Measurements from ENCODE around the gene TKT.
"Not testable (repeated sequence)": the region's sequence is repeated elsewhere in the genome, so short reads cannot be mapped to it uniquely, and the experiment has no call there.

TKT gene

DNA sequence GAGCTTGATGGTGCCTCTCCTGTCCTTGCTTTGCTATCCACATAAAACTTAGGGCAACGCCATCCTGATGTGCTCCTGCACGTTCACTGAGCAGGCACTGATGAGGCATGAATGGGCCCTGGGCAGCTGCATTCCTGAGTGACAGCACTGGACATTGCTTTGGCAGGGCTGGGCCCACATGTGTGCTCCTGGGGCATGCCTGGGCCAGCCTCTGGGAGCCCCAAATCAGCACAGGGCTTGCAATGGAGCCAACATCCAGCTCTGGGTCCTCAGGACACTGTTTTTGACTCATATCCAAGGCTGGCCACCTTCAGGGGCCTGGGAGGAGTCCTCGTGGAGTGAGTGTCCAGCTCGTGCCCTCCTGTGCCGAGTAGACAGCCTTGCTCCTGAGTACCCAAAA lies 5.9 kb upstream of the TKT start:
- in situ Hi-C loops (cut with MboI; ENCODE audit: low sequenced_read_pairs): no loop called here

DNA sequence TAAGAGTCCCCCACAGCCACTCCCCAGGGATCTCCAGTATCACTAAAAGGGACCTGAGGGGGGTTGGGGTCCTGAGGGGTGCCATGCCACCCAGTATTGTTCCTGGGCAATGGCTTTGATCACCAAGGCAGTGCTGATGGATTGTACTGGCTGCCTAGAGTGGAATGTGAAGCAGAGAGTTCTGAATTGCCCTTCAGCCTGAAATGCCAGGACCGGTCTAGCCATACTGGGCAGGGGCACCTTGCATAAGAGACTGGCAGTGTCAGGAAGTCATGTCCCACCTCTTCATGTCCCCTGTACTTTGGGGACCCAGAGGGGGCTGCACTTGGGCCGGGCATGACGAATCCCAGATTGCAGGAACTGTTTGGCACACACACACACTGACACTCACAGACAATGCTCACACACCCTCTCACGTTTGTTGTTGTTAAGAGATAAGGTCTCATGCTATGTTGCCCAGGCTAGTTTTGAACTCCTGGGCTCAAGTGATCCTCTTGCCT lies 4.5 kb upstream of the TKT start:
- in situ Hi-C loops (cut with MboI; ENCODE audit: low sequenced_read_pairs): no loop called here

DNA sequence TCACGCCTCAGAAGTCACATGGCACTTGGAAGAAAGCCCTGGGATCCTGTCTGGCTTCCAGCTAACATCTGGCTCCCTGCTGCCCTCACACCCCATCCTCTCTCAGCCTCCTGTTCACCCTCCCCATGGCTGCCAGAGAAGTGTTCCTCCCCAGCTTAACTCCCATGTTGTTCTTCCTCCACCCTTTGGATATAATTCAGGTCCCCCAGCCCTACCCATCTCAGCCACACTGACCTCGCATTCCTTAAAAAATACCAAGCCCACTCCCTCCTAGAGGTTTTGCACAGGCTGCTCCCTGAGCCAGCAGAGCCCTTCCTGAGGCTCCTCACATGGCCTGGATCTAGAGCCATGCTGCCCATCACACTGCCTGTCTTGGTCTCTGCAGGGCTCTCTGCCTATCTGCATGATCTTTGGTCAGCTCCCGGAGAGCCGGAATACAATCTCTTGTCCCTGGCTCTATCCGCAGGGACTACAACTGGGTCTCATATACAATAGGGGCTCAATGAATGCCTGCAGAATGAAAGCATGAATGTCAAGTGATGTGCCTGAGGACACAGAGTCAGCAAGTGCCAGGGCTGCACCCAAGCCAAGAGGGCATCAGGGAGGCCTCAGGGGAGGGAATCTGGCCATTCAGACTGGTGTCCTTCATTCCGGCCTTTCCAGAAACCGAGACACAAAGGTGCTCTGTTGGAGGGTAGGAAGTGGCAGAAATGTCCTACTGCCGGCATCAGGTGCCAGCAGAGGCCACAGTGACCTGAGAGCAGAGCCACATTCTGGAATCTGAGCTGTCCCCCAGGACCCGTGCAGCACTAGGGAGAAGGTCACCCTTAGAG lies 3.8 kb upstream of the TKT start:
- in situ Hi-C loops (cut with MboI; ENCODE audit: low sequenced_read_pairs): no loop called here

DNA sequence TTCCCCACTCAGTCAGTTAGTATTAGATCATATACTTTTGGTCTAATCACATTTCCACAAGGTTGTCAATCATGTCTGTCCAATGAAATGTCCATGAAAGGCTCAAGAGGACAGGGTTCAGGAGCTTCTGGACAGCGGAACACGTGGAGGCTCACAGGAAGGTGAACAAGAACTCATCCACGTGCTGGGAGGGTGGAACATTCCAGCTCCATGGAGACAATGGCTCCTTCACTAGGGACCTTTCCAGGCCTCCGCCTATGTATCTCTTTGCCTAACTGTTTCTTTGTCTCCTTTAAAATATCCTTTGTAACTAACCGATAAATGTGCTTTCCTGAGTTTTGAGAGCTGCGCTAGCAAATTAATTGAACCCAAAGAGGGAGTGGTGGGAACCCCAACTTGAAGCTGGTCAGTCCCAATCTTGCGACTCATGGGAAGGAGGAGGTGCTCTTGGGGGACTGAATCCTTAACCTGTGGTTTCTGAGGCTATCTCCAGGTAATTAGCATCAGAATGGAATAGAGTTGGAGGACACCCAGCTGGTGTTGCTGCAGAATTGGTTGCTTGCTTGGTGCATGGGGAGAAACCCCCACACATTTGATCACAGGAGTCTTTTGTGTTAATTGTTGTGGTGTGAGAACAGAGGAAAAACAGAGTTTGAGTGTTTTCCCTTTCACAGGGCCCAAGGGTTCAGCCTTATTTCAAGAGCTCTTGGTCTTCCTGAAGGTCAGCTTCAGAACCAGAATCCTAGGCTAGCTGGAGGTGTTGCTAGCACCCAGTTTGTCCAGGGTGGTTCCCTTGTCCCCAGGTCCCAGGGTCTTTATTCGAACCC lies 3.0 kb upstream of the TKT start:
- in situ Hi-C loops (cut with MboI; ENCODE audit: low sequenced_read_pairs): no loop called here

DNA sequence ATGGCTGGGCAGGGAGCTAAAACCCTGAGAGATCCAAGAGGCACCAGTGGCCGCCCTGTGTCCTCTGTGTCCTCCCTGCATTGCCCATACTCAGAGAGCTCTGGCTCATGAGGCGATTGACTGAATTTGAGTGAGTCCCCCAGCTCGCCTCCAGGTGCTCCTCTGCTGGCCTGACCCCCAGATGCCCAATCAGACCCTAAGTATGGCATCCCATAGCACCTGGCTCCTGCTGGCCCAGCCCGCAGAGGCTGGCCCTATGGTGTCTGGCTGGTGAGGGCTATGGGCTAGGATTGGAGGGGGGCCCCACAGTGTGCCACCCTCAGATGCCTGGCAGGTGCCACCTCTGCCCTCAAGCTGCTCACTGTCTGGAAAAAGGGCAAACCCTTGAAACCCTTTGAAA lies 1.6 kb upstream of the TKT start:
- in situ Hi-C loops (cut with MboI; ENCODE audit: low sequenced_read_pairs): no loop called here

DNA sequence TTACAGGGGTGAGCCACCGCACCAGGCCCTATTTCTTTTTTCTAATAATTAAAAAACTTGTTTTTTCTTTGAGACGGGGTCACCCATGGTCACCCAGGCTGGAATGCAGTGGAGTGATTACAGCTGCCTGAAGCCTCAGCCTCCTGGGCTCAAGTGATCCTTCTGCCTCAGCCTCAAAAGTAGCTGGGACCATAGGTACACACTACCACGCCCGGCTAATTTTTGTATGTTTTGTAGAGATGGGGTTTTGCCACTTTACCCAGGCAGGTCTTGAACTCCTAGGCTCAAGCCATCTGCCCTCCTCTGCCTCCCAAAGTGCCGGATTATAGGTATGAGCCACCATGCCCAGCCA lies 858 bp upstream of the TKT start:
- in situ Hi-C loops (cut with MboI; ENCODE audit: low sequenced_read_pairs): no loop called here

DNA sequence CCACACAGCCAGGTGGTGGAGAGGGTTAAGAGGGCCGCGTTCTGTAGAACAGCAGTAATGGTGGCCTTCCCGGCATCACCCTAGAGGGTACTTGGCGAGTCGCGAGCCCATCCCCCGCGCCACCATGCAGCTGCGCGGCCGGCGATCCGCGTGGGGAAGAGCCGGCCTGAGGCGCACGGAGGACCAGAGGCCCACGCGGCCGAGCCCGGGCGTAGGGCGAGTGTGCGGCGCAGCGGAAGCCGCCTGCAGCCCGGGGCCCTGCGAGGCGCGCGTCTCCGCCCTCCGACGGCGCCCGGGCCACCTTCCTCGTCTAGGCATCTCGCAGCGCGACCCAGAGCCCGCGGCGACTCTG lies 423 bp downstream of the TKT start:
- in situ Hi-C loops (cut with MboI; ENCODE audit: low sequenced_read_pairs): no loop called here

DNA sequence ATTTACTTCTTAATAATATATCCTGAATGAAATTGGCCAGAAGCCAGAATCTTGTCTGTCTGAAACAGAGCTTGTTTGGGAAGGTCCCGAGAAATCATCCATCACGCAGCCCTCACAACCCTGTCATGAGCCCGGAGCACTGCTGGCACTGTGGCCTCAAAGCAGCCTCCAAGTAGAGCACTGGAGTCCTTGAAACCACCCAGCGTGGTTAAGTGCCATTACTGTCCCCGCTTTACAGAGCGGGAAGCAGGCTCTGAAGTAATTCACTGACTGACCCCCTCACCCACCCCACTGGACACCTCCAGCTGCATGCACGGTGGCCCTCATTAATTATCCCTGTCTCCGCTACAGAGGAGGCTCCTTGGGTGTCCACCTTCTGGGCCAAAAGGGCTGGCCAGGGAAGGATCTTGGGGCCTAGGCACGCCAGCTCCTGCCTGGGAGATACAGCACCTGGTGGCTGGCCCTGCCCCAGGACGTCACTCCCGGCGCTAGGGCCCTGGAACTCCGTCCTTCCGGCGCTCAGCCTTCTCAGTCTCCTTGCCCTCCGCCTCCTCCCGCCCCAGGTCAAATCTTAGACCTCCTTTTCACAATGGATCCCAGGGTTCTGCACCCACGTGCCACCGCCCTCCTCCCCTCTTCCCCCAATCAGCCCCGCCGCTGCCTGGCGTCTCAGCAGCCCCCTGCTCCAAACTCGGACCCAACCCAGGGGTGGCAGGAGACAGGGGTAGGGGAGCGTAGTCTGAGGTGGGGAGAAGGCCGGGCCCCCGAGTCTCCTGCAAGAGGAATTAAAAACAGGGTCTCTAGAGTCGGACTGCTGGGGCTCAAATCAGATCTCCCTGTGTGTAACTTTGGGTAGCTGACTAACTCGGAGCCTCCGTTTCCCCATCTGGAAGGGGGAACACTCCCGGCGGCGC lies 1.1 kb downstream of the TKT start:
- in situ Hi-C loops (cut with MboI; ENCODE audit: low sequenced_read_pairs): no loop called here

DNA sequence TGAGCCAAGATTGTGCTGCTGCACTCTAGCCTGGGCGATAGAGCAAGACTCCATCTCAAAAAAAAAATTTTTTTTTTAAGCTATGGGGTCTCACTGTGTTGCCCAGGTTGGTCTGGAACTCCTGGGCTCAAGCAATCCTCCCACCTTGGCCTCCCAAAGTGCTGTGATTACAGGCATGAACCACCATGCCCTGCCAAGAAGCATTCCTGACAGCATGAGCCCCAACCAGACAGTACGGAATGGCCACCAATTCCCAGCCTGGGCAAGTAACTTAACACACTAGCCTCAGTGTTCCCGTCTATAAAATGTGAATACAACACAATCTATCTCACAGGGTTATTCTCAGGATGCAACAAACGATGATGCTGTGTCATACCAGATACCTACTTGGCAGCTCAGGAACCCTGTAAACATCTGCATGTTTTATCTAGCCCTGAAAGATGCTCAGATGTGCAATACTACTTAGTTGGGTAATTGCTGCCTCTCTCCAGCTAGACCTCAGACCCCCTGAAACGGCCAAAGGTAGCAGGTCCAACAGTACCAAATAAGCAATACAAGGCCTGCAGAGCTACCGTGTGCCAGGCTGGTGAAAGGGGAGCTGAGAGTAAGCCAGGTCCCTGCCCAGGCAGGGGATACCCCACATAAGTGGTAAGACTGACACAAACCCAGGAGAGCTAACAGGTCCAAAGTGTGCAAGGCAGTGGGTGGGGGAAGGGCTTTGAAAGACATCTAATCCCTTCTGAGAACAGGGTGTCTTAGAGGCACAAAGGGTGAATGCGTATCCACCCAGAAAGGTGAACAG lies 1.9 kb downstream of the TKT start:
- in situ Hi-C loops (cut with MboI; ENCODE audit: low sequenced_read_pairs): no loop called here

DNA sequence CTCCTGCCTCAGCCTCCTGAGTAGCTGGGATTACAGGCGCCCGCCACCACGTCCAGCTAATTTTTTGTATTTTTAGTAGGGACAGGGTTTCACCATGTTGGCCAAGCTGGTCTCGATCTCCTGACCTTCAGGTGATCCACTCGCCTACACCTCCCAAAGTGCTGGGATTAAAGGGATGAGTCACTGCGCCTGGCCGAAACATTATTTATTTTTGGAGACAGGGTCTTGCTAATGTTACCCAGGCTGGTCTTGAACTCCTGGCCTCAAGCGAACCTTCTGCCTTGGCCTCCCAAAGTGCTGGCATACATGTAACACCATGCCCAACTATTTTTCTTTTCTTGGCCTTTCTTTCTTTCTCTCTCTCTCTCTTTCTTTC lies 2.9 kb downstream of the TKT start:
- in situ Hi-C loops (cut with MboI; ENCODE audit: low sequenced_read_pairs): not testable (repeated sequence)

DNA sequence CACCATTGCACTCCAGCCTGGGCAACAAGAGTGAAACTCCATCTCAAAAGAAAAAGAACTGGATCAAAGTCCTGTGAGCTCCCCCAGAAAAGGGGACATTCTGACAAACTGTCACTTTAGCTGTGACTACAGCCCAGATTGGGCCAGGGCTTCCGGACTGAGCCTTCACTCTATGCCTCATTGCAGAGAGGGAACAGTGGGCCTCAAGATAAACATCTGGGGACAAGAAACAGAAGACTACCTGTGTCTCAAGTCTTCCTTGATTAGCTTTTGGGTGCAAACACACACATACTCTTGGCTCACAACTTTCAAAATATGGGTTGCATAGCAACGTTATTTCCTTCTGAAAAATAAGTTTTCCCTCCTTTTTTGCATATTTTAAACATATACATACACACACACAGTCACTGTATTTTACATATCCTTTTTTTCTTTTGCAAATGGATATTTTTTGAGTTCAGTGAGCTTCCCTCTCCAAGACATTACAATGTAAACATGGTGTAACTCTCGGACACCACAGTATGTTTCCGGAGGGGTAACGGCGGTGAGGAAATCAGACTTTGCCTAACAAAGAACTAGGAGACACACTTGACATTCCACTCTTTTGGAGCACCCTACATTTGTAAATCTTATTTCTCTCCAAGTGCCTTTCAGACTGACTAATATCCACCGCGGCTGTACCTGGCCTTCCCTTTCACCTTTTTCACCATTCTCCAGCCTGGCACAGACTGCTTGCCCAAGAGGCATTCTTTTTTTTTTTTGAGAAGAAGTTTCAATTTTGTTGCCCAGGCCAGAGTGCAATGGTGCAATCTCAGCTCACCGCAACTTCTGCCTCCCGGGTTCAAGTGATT lies 3.5 kb downstream of the TKT start:
- in situ Hi-C loops (cut with MboI; ENCODE audit: low sequenced_read_pairs): no loop called here

DNA sequence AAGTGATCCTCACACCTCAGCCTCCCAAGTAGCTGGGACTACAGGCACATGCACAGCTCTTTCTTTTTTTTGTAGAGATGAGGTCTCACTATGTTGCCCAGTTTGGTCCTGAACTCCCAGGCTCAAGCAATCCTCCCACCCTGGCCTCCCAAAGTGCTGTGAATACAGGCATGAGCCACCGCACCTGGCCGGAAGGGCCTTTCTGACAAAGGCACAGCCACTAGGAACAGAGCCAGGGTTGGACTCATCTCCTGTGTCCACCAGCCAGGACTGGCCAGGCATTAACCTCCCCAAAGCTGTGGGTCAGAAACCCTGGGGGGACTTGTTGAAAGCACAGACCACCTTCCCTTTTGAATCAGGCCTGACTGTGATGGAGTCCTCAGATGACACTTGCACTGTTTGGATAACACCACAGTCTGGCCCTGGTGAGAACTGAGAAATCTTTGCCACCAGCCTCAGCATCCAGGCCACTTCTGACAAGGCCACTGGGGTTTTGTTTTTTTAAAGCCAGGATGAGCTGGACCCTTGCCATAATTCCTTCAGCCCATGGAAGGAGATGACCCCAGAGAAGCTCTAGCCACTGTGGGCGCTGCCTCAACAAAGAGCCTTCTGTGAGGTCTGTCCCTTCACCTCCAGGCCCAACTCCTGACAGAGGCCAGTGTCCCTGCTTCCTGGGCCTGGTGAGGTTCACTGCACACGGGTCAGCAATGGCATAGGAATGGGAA lies 4.8 kb downstream of the TKT start:
- in situ Hi-C loops (cut with MboI; ENCODE audit: low sequenced_read_pairs): no loop called here

DNA sequence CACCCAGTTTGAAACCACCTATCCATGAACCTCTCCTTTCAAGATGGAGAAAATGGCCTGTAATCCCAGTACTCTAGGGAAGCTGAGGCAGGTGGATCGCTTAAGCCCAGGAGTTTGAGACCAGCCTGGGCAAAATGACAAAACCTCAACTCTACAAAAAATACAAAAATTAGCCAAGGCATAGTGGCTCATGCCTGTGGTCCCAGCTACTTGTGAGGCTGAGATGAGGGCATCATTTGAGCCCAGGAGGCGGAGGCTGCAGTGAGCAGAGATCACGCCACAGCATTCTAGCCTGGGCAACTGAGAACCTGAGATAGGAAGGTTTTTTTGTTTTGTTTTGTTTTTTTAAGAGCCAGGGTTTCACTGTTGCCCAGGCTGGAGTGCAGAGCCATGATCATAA lies 5.4 kb downstream of the TKT start:
- in situ Hi-C loops (cut with MboI; ENCODE audit: low sequenced_read_pairs): no loop called here

DNA sequence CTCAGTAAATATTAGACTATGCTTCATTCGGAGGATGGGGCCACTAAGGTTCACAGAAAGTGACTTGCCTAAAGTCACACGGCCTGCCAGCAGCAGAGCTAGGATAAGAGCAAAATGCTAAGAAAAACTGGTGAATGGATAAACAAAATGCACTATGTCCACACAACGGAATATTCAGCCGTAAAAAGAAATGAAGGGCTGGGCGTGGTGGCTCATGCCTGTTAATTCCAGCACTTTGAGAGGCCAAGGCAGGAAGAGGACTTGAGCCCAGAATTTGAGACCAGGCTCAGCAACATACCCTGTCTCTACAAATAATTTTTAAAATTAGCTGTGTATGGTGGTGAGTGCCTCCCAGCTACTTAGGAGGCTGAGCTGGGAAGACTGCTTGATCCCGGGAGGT lies 7.7 kb downstream of the TKT start:
- in situ Hi-C loops (cut with MboI; ENCODE audit: low sequenced_read_pairs): no loop called here

DNA sequence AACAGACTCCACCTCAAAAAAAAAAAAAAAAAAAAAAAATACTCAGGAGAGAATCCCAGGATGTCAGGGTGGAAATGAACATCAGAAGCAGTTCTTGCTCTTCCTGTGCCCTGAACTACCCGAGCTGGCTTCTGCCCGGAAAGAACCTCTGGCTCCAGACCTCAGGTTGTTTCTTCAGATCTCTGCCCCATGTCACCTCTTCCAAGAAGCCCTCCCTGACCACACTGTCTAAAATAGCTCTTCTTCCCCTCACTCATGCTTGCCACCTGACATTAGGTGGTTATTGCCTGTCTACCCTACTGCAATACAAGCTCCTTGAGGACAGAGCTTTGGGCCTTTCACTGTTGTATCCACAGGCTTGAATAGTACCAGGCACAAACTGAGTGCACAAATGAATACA lies 8.2 kb downstream of the TKT start:
- in situ Hi-C loops (cut with MboI; ENCODE audit: low sequenced_read_pairs): no loop called here

DNA sequence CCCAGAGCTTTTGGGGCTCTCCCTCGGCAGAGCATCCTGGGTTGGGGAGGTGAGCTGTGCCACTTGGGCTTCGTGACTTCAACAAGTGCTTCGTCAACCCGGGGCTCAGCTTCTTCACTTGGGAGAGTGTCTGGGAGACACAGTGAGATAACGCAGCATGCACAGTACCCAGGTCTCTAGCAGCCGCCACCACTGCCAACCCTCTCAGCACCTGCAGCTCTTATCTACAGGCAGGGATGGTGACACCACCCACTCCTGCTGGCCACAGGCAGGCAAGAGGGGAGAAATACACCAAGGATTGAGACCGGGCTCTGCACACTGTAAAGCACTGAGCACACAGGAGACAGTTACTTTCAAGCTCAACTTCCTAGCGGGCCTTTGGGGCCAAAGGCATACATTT lies 11.6 kb downstream of the TKT start:
- in situ Hi-C loops (cut with MboI; ENCODE audit: low sequenced_read_pairs): no loop called here

DNA sequence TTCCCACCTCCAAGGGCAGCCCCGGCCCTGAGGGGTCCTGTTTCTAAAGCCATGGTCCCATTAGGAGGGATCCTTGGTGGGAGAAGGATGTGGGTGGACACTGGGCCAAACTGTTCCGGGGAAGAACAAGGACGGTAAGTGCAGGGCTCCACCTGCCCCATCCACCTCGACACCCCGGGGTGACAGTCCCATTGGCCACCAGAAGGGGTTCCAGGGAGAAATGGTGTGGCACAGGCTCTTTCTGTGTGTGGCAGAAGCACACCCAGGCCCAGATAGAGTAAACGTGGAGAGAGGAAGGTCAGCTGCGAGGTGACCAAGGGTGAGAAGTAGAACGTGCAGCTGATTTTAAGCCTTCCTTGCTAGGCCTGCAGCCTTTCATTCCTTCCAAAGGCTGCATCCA lies 12.0 kb downstream of the TKT start:
- in situ Hi-C loops (cut with MboI; ENCODE audit: low sequenced_read_pairs): no loop called here

DNA sequence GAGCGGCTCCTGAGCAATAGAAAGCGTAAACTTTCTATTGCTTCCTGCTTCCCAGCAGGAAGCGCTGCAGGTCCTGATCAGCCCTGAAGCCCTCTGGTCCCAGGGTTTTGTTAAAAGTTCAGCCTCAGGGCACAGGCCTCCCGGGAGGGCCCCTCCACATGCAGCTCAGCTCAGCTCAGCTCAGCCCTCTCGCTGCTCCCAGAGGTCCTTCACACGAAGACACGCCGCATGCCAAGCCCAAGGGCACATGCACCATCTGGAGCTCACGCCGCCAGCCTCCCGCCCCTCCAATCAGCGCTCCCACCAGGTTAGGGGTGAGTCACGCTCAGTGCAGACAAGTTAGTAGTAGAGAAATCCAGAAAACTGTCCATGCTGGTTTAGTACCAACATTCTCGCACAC lies 12.7 kb downstream of the TKT start:
- in situ Hi-C loops (cut with MboI; ENCODE audit: low sequenced_read_pairs): no loop called here

DNA sequence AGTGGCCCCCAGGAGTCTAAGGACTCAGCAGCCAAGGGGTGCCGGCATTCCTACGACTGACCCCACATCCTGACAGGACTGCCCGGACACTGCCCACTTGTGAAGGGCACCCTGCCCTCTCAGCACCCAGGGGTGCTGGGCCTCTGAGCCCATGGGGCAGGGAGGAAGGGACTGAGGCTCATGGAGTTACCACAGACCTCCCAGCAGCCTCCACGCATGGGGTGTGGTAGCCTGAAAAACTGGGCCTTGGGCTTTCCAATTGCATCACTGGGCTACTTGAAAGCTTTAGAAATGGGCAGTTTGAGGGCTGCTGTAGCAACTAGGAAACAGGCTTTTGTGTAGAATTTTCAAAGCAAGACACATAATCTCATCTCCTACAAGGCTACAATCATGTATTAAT lies 13.2 kb downstream of the TKT start:
- in situ Hi-C loops (cut with MboI; ENCODE audit: low sequenced_read_pairs): no loop called here

All from HL-60/S4 treated with phorbol 12-myristate 13-acetate at 8.2 ng/mL for 4 days and 3 days (cell line).